GM10248 (cell line): ENCODE results near the gene POLRMT.
"Not testable (repeated sequence)": the region's sequence is repeated elsewhere in the genome, so short reads cannot be mapped to it uniquely, and the experiment has no call there.

ENCODE experiments used
- CTCF ChIA-PET: fragments of 300-600 bp; sonication (Branson Sonifier 250); formaldehyde crosslinking; extraction: SDS; loops from one replicate; lab custom pipeline; 2021; ENCODE audit warnings: antibody characterized with exemption; lab: Yijun Ruan, JAX
- POLR2A ChIA-PET: fragments of 350-650 bp; sonication (Branson Sonifier 250); formaldehyde crosslinking; extraction: SDS; loops from one replicate; lab custom pipeline; 2020; ENCODE audit warnings: antibody characterized with exemption; lab: Yijun Ruan, JAX
- DNase-seq: peaks from one replicate; pipeline ENCODE4 v3.0.0; 2012; ENCODE audit errors: extremely low spot score
- CTCF ChIP-seq: IDR thresholded peaks from 2 replicates; pipeline ENCODE4 v1.5.1; 2012; ENCODE audit warnings: mild to moderate bottlenecking, low read depth; ENCODE audit errors: extremely low read depth, missing control alignments, control extremely low read depth

The POLRMT gene

GRCh38 chr19:604355-604754 lies 29.0 kb downstream of the POLRMT start:
- ChIA-PET POLR2A (no interaction called here), CTCF (no interaction called here)
- DNase-seq = peak; percentile 43
- no peak for TF ChIP-seq CTCF

GRCh38 chr19:603779-604178 lies 29.6 kb downstream of the POLRMT start:
- DNase-seq, CTCF ChIA-PET, POLR2A ChIA-PET: not testable (repeated sequence)

- POLR2A ChIA-PET, CTCF ChIA-PET, DNase-seq: not testable (repeated sequence)
Observed at GRCh38 chr19:603302-603639, 30.1 kb downstream of the POLRMT start.

GRCh38 chr19:602391-603301 lies 30.7 kb downstream of the POLRMT start:
- ChIA-PET CTCF (no interaction called here), POLR2A (no interaction called here)
- TF ChIP-seq CTCF = no peak
- DNase-seq = no peak

- CTCF ChIA-PET = no interaction called here
- POLR2A ChIA-PET = no interaction called here
- no peak for TF ChIP-seq CTCF
- no peak for DNase-seq
Observed at GRCh38 chr19:601790-602189, 31.5 kb downstream of the POLRMT start.

- TF ChIP-seq CTCF = no peak
- ChIA-PET CTCF (no interaction called here), POLR2A (no interaction called here)
- DNase-seq = no peak
Observed at GRCh38 chr19:601310-601709, 32.0 kb downstream of the POLRMT start.

GRCh38 chr19:597406-598315 lies 35.7 kb downstream of the POLRMT start:
- no peak for TF ChIP-seq CTCF
- ChIA-PET POLR2A (no interaction called here), CTCF (no interaction called here)
- no peak for DNase-seq
